Gastrocnemius medialis (tissue), 4 donors: Measurements from ENCODE around the gene BEX3. TPM values are rescaled to one million over a fixed set of nuclear protein-coding genes. Genes with fewer than 3 reads are reported as not detected.

Experiments used
- ATAC-seq, 2 donors: fragments of 150-250 bp; one replicate each; pipeline ENCODE4 v1.9.1; 2016
- DNase-seq, 2 donors: peaks; one replicate each; pipeline ENCODE4 v3.0.0-alpha.2; 2019
- H3K27ac ChIP-seq, 4 donors: fragments of 200-600 bp; sonication (generic); 1 replicate in 1 of 4; 2 replicates in 3 of 4; pipeline ENCODE4 v1.5.1; 2016 to 2018; ENCODE audit warnings: mild to moderate bottlenecking in 2 of 4, moderate library complexity in 1 of 4
- H3K27me3 ChIP-seq, 3 donors: fragments of 200-600 bp; sonication (generic) in 2 of 3; 1 replicate in 1 of 3; 2 replicates in 2 of 3; pipeline versions ENCODE4 v1.5.1 to v1.6.0; 2016 to 2019; ENCODE audit warnings: mild to moderate bottlenecking in 1 of 3, moderate library complexity in 1 of 3
- H3K36me3 ChIP-seq, 2 donors: fragments of 200-600 bp; sonication (generic) in 1 of 2; one replicate each; pipeline ENCODE4 v1.5.1; 2017 to 2018
- H3K4me1 ChIP-seq, 2 donors: fragments of 200-600 bp; sonication (generic) in 1 of 2; one replicate each; pipeline ENCODE4 v1.5.1; 2016 to 2017; ENCODE audit warnings: mild to moderate bottlenecking in 2 of 2
- H3K4me3 ChIP-seq, 4 donors: fragments of 200-600 bp; sonication (generic) in 3 of 4; 1 replicate in 1 of 4; 2 replicates in 3 of 4; pipeline ENCODE4 v1.5.1; 2016 to 2019; ENCODE audit warnings: mild to moderate bottlenecking in 2 of 4
- H3K9me3 ChIP-seq, 3 donors: fragments of 200-600 bp; sonication (generic) in 2 of 3; 1 replicate in 1 of 3; 2 replicates in 2 of 3; pipeline ENCODE4 v1.5.1; 2016 to 2019
- CTCF ChIP-seq, 5 experiments: fragments of 450-650 bp in 3 of 5; fragments of 200-600 bp in 2 of 5; sonication (generic) in 2 of 5; IDR thresholded peaks in 4 of 5; conservative IDR thresholded peaks in 1 of 5; 1 replicate in 4 of 5; 2 replicates in 1 of 5; pipeline ENCODE4 v1.5.1; 2016 to 2019; ENCODE audit warnings: antibody characterized with exemption in 5 of 5, mild to moderate bottlenecking in 3 of 5, moderate library complexity in 3 of 5
- POLR2A ChIP-seq, 2 donors: fragments of 450-650 bp; IDR thresholded peaks; one replicate each; pipeline ENCODE4 v1.6.1; 2017; ENCODE audit warnings: antibody characterized with exemption in 2 of 2, mild to moderate bottlenecking in 2 of 2, moderate library complexity in 2 of 2
- in situ Hi-C, 4 donors: fragments of 200-750 bp; cut with MboI; loops; one replicate each; pipeline versions ENCODE4 v1.15.0 to v1.8.0; 2017; ENCODE audit warnings: low sequenced_read_pairs in 4 of 4
- intact Hi-C: fragments of 100-400 bp; cut with DNase I; formaldehyde crosslinking; loops from one replicate; pipeline ENCODE4 v1.15.1; 2023; ENCODE audit warnings: low total_unique reads
- total RNA-seq, 4 donors: library from RNA; depleted of rRNA; stranded (reverse); fragments of >200 nt; gene quantifications; one replicate each; pipeline versions ENCODE4 v1.1.0 to v1.2.3, GENCODE V29; 2016

BEX3 gene
- total RNA-seq: 10 to 100 TPM in 2 of 4 donors, 1 to 10 TPM in 2; 8.2 to 12.5 (median 10.5) TPM

GRCh38 chrX:103376118-103376978, at the start of gene BEX3:
Gene BEX3, plus strand, starts transcription at chrX:103376538. Its CDS starts 984 bp downstream, at chrX:103377522.
- ATAC-seq: no peak
- no peak for DNase-seq
- Histone ChIP-seq H3K4me3 (peak within 1 kb of the TSS; percentile 54 to 69 (median 62)), H3K27ac (peak within 1 kb of the TSS; percentile 7 to 54 (median 50)), H3K4me1 (no peaks in the 10 kb centered on the region), H3K27me3 (peaks cover 0 to 4% (median 0%) of the 10 kb centered on the region in 3 donors), H3K9me3 (no peaks in the 10 kb centered on the region), H3K36me3 (no peaks in the 10 kb centered on the region)
- intact Hi-C loops: no loop called here
- no peak for TF ChIP-seq CTCF (IDR thresholded peaks at IDR 0.05 in 4 of 5, conservative IDR thresholded peaks at IDR 0.05 in 1 of 5)
- TF ChIP-seq POLR2A (IDR thresholded peaks at IDR 0.05): peak in 1 of 2 donors; percentile 30
- in situ Hi-C loops: no loop called here

GRCh38 chrX:103329991-103330390, 46.3 kb upstream of the BEX3 start, which contains the start of gene TCEAL7:
Gene TCEAL7, plus strand, starts transcription at chrX:103330239. Its CDS starts 1,165 bp downstream, at chrX:103331404.
- no peak within 1 kb of the TSS for H3K27ac ChIP-seq
- peak in 1 of 2 donors; percentile 54 for ATAC-seq

GRCh38 chrX:103330681-103331288, 45.6 kb upstream of the BEX3 start:
- DNase-seq: no peak
- intact Hi-C loops: no loop called here
- peaks cover 0 to 5% (median 0%) of the 10 kb centered on the region in 3 donors for H3K27me3 ChIP-seq
- H3K36me3 ChIP-seq: no peaks in the 10 kb centered on the region
- ATAC-seq: no peak
- H3K27ac ChIP-seq: no peak overlapping the region
- H3K4me3 ChIP-seq: peak overlapping the region; percentile 17 to 28 (median 24)
- TF ChIP-seq CTCF (IDR thresholded peaks at IDR 0.05 in 4 of 5, conservative IDR thresholded peaks at IDR 0.05 in 1 of 5) (no peak), POLR2A (IDR thresholded peaks at IDR 0.05) (no peak)
- in situ Hi-C loops: loop anchor here in 3 of 4 donors (10.0 to 25.0 kb wide), 2 partner anchors 132 to 134 kb away; no protein-coding TSS in a partner anchor
- H3K4me1 ChIP-seq: no peaks in the 10 kb centered on the region
- no peaks in the 10 kb centered on the region for H3K9me3 ChIP-seq

More at GRCh38 chrX:103329991-103330390, 46.3 kb upstream of the BEX3 start, which contains the start of gene TCEAL7:
- intact Hi-C loops: no loop called here
- H3K4me3 ChIP-seq: peak within 1 kb of the TSS; percentile 17 to 28 (median 24)
- no peak for TF ChIP-seq POLR2A (IDR thresholded peaks at IDR 0.05)
- TF ChIP-seq CTCF (IDR thresholded peaks at IDR 0.05 in 4 of 5, conservative IDR thresholded peaks at IDR 0.05 in 1 of 5): no peak
- H3K27me3 ChIP-seq: peaks cover 0 to 5% (median 0%) of the 10 kb centered on the region in 3 donors
- in situ Hi-C loops: loop anchor here in 3 of 4 donors (10.0 to 25.0 kb wide), 2 partner anchors 132 to 135 kb away; no protein-coding TSS in a partner anchor
- no peaks in the 10 kb centered on the region for H3K9me3 ChIP-seq
- H3K4me1 ChIP-seq: no peaks in the 10 kb centered on the region
- DNase-seq: no peak
- no peaks in the 10 kb centered on the region for H3K36me3 ChIP-seq

GRCh38 chrX:103338663-103339062, 37.7 kb upstream of the BEX3 start:
- intact Hi-C loops: no loop called here
- H3K9me3 ChIP-seq: no peaks in the 10 kb centered on the region
- in situ Hi-C loops: loop anchor here in 3 of 4 donors (10.0 to 25.0 kb wide), 2 partner anchors 124 to 126 kb away; no protein-coding TSS in a partner anchor
- H3K4me1 ChIP-seq: no peaks in the 10 kb centered on the region
- DNase-seq: no peak
- no peak for ATAC-seq
- TF ChIP-seq CTCF (IDR thresholded peaks at IDR 0.05 in 4 of 5, conservative IDR thresholded peaks at IDR 0.05 in 1 of 5): no peak
- TF ChIP-seq POLR2A (IDR thresholded peaks at IDR 0.05): no peak
- peaks cover 0 to 3% (median 0%) of the 10 kb centered on the region in 3 donors for H3K27me3 ChIP-seq
- H3K27ac ChIP-seq: no peak overlapping the region
- no peak overlapping the region for H3K4me3 ChIP-seq
- H3K36me3 ChIP-seq: no peaks in the 10 kb centered on the region
